ENCODE data around the gene NFASC.

DNA sequence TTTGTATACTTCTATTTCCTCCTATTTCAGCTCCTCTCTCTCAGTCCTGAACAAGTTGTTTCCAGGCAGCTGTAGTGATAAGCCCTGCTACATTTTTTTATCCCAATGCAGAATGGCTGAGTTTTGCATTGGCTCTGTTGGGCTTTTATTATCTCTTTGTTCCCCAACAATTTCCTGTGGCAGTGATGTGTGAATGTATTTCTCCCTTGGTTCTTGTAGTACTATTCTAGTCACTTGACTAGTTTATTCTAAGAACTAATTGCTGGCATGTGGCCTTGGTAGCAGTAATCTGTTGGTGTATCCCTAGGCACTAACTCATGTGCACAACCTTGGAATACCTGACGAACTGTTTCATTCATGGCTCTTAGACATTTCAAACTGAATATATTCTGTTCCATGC is 60.7 kb downstream of the NFASC start:
- TF ChIP-seq YY1 (IDR thresholded peaks at IDR 0.05; ENCODE audit: low read depth) (no peak), REST (IDR thresholded peaks at IDR 0.05; ENCODE audit: low read depth) (no peak), EP300 (IDR thresholded peaks at IDR 0.05; ENCODE audit: borderline replicate concordance) (no peak), EGR1 (IDR thresholded peaks at IDR 0.05) (no peak), CEBPB (IDR thresholded peaks at IDR 0.05) (no peak), USF1 (IDR thresholded peaks at IDR 0.05) (no peak), RAD21 (IDR thresholded peaks at IDR 0.05; ENCODE audit: low read depth) (no peak), TAF1 (IDR thresholded peaks at IDR 0.05; ENCODE audit: low read depth) (no peak), FOXM1 (IDR thresholded peaks at IDR 0.05; ENCODE audit: borderline replicate concordance, low read depth) (no peak)
- TF ChIP-seq, protein P1, sequence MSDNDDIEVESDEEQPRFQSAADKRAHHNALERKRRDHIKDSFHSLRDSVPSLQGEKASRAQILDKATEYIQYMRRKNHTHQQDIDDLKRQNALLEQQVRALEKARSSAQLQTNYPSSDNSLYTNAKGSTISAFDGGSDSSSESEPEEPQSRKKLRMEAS (IDR thresholded peaks at IDR 0.05), result no peak

Measured in Ishikawa (cell line).